Hematopoietic multipotent progenitor cell treated with erythropoietin and hydrocortisone succinate and interleukin-3 and kit ligand, for 6 days (in vitro differentiated cells): Measurements from ENCODE around the gene WDFY1.
"Not testable (repeated sequence)": the region's sequence is repeated elsewhere in the genome, so short reads cannot be mapped to it uniquely, and the experiment has no call there.

Source experiments
- DNase-seq: peaks from one replicate; pipeline ENCODE4 v3.0.0-alpha.2; 2015

WDFY1 gene

DNA sequence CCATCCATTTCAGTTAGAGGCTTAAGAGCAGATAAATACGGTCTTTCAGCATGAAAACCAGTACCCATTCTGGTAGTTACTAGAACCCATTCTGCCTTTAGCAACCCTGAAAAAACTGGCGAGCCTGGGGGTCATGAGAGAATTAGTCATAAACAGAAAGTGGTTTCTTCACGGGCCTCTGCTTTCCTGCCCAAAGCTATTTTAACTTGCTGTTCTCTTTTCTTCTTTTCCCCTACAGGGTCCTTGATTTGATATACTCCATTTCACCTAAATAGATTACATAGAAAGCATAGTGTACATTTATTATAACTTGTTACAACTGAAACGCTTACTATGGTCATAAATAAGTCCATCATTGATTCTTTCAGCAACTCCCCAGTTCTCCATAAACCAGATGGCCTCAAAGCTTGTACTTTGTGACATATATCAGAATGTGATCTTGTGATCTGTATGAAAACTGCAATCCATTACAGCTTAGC is 48.3 kb downstream of the WDFY1 start:
- peak; percentile 17 for DNase-seq

DNA sequence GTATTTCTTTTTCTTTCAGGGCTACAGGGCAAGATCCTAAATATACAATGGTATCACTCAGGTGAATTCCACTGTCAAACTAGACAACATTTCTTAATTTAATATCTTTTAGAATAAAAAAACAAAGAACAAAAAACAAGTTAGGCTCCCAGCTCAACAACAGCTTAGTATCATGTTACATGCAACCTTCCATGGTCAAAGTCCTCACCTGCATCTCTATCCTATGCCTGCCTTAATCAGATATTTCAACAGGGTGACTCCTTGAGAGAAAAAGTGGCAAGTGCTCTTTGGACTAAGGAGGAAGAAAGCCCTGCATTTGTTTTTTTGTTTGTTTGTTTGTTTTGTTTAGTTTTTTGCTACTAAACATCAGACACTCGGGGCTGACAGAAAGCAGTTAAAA is 50.2 kb downstream of the WDFY1 start:
- DNase-seq, result no peak

DNA sequence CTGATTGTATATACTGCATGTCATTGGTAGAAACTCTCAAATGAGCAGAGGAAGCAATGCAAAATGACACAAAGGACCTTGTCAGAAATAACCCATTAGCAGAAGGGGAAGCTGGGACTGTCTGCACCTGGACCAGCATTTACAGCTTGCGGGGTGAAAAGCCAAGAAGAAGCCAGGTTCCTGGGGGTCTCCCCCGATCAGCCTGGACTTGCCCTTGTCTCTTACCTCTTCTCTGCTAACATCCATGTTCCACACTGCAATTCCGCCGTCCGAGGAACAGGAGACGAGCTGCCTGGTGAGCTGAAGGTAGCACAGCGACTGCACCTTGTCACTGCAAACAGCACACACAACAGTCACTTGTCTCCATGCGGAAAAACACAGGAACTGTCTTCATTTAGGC is 51.1 kb downstream of the WDFY1 start:
- no peak for DNase-seq

DNA sequence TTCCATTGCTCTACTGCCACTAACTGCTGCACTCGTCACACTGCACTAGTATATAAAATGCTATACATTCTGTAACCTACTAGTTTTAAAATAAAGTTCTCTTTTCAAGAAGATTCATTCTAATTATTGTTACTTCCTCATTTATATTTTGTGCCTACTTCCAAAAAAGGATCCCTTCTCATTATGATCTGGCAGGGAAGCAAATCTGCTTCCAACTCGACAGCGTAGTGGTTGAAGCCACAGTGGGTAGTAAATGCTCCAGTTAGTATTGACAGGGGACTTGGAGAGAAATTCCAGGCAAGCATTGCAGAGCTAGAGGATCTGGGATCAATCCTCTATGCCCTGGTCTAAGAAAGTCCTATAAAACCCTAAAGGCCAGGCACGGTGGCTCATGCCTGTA is 54.4 kb downstream of the WDFY1 start:
- no peak for DNase-seq

DNA sequence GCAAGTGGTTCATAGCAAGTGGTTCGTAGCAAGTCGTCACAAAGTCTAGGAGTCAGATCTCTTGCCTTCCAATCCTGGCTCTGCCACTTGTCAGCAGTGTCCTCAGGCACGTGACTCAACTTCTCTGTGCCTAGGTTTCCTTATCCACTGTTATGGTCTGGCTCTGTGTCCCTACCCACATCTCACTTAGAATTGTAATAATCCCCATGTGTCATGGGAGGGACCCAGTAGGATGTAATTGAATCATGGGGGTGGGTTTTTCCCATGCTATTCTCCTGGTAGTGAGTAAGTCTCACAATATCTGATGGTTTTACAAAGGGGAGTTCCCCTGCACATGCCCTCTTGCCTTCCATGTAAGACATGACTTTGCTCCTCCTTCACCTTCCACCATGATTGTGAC is 55.9 kb downstream of the WDFY1 start:
- DNase-seq, result no peak

DNA sequence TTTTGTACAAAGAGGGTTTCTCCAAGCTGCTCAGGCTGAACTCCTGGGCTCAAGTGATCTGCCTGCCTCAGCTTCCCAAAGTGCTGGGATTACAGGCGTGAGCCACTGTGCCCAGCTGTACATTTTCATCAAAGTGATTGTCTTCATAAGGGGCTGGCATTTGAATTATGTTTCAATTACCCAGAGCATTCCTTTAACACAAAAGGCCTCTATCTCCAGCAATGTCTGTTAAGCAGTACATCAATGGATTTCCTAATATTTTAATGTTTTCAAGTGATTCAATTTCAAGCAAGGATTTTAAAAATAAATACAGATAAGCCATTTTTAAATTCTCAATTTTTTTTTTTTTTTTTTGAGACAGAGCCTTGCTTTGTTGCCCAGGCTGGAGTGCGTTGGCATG is 56.9 kb downstream of the WDFY1 start:
- DNase-seq, result no peak

DNA sequence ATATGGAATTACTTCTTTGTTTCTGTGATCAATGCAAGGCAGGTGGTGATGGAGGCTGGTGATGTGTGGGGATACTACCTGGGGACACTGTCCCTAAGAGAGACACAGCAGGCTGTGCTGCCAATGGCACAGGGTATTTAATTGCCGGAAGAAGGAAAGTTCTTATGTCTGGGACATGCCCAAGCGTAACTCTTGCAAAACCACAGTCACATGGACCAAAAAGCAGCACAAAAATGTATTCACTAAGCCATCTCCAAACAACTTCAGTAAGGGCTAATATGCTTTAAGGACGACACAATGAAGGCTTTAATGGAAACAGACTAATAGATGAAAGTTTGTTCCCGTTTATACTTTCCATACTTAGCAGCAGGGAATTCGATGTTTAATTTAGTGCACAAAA is 58.0 kb downstream of the WDFY1 start:
- DNase-seq, result no peak

DNA sequence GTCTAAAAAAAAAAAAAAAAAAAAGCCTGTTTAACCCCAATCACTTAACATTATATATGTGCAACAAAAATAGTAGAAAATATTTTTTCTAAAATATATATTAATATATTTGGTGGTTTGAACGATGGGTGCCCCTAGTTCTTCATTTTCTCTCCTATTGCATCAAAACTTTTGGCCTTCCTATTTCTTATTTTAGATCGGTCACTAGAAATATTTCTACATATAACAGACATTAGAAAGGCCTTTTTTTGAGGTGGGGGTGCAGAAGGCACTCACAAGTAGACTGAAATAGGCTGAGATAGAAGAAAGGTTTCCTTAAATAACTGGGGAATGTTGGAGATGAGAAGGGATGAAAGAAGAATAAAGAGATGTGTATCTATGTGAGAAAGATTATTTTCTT is 58.4 kb downstream of the WDFY1 start:
- no peak for DNase-seq

DNA sequence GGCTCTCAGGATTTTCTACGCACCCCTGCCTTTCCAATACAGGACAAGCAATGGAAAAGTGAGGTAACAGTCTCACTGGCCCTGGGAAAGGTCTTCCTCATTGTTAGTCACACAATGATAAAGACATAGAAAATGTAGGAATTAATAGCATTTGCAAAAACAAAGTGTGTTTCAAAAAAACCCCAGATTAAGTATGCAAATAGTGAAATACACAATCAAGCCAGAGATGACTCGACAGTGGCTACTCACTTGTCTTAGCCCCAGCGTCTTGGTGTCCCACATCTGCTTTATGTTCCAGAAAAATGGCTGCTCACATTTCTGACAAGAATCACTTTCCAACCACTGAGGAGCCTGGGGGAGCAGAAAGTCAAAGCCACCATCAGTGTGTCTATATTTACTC is 60.7 kb downstream of the WDFY1 start:
- no peak for DNase-seq

DNA sequence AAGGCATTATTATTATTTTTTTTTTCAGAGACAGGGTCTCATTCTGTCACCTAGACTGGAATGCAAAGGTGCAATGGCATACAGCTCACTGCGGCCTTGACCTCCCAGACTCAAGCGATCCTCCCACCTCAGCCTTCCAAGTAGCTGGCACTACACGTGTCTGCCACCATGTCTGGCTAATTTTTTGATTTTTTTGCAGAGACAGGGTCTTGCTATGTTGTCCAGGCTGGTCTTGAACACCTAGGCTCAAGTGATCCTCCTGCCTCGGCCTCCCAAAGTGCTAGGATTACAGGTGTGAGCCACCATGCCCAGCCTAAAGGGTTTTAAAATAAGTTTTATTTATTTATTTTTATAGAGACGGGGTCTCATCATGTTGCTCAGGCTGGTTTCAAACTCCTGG is 62.4 kb downstream of the WDFY1 start:
- no peak for DNase-seq

DNA sequence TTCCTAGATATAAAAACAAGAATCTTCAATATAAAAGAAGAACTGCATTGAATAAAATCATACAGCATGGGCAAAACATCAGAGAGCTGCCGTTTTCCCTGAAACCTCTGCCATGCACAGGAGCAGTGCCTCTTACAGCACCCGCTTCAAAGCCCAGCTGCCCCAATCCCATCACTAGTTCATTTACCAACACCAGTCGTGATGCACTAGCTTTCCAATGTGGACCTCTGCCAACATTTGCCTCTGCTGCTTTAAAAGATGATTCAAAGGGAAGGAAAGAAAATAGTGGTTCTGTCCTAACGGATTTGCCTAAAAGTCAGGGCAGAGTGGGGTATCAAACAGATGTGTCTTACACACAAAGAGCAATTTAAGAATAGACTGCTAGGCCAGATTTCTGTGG is 64.3 kb downstream of the WDFY1 start:
- no peak for DNase-seq

DNA sequence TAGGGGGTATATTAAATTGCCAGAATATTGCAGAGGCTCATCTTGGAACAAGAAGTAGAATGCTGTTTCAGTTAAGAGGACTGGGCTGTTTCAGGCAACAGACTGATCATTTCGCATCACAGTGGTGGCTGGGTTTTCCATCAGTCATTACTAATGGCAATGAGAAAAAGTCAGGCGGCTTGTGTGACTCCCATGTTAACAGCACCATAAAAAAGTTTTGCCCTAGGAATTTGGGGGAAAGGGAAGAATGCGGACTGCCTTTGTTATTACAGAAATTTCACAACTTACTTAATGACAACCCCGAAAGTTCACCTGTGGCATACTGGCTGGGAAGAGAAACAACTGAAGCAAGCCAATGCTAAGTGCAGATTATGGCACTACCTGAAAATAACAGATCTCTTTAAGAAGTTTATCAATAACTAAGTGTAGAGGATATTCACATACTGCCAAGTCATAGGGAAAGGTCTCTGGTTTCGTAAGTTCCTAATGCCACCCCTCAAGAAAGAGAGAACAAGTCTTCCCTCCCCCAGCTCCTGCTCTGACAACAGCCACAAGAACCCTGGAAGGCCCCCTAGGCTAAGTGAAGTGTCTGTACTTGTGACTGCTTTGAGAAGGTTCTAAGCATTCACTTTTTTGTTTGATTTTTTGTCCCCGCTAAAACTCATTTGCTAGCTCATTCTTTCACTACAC is 67.3 kb downstream of the WDFY1 start:
- no peak for DNase-seq

DNA sequence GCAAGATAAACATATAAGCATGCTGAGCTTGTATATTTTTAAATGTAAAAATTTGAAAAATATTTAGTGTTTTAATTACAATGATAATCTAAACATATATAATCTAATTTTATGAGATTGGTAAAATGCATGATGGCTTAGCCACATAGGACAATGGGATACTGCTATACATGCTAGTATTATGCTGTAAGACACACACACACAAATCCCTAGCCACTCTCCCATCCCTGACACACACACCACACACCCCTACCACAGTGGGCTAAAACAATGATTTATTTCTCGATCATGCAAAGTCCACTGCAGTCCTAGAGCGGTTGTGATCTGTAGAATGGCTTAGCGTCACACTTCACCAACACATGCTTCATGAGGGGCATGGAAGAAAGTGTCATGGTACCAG is 71.5 kb downstream of the WDFY1 start:
- no peak for DNase-seq

DNA sequence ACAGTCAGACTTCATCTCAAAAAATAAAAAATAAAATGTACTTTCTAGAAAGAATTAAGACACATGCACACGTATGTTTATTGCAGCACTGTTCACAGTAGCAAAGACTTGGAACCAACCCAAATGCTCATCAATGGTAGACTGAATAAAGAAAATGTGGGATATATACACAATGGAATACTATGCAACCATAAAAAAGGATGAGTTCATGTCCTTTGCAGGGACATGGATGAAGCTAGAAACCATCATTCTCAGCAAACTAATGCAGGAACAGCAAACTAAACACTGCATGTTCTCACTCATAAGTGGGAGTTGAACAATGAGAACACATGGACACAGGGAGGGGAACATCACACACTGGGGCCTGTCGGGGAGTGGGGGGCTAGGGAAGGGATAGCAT is 72.4 kb downstream of the WDFY1 start:
- DNase-seq, result not testable (repeated sequence)

DNA sequence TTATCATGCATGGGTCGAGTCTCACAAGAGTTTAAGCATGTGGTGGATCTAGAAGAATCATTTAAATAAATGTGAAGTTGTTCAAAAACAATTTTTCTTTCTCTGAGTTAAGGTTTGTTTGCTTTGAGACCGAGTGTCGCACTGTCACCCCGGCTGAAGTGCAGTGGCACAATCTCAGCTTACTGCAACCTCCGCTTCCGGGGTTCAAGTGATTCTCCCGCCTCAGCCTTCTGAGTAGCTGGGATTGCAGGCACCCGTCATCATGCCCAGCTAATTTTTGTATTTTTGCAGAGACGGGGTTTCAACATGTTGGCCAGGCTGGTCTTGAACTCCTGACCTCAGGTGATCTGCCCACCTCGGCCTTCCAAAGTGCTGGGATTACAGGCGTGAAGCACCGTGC is 73.5 kb downstream of the WDFY1 start:
- not testable (repeated sequence) for DNase-seq

DNA sequence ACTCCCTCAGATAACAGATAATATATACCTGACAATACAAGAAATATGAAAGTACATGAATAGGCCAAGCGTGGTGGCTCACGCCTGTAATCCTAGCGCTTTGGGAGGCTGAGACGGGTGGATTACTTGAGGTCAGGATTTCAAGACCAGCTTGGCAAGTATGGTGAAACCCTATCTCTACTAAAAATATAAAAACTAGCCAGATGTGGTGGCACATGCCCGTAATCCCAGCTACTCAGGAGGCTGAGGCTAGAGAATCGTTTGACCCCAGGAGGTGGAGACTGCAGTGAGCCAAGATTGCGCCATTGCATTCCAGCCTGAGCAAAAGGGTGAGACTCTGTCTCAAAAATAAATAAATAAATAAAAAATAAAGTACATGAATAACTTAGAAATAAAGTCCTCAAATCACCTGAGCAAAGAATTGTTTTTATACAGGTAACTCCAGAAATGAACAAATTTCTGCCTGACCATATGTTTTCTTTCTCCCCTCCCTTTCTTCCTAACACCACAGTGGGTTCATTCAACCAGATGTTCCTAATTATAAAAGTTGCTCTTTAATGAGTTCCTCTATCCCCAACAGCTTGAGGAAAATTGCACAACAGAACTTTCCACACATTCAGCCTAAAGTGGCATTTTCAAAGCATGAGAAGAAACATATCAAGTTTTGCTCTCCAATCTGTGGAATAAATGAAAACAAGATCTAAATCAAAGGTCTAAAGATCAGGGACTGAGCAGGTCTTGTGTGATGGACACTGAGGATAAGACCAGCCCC is 74.1 kb downstream of the WDFY1 start:
- peak; percentile 35 for DNase-seq

DNA sequence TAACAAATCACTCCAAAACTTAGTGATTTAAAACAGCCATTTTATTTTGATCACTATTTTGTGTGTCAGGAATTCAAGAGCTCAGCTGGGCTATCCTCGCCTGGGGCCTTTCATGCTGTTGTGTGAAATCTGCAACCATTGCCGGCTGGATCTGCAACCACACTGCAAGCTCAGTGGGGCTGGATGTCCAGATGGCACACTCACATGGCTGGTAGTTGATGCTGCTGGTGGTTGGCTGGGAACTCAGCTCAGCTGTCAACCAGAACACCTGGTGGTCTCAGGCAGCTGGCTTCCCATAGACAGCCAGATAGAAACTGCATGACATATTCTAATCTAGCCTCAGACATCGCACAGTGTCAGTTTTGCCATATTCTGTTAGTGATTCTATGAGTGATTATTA is 77.1 kb downstream of the WDFY1 start:
- no peak for DNase-seq

DNA sequence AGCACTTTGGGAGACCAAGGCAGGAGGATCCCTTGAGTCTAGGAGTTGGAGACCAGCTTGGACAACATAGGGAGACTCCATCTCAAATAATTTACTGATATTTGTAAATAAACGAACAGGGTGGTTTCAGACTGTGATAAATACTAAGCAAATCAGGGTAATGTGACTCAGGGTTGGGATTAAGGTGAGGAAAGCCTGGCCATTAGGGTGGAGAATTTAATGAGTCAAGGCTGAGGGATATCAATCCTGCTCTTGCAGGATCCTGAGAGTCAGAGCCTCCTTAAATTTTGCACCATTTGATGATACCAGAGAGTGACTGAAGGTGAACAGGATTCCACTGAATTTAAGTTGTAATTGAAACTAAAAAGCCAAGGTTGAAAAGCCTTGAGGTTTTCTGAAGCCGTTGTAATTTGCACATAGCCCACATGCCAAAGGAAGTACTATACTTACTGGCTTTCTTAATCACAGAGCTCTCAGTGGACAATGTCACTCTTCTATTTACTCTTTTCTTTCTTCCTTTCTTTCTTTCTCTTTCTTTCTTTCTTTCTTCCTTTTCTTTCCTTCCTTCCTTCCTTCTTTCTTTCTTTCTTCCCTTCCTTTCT is 79.1 kb downstream of the WDFY1 start:
- DNase-seq, result no peak

DNA sequence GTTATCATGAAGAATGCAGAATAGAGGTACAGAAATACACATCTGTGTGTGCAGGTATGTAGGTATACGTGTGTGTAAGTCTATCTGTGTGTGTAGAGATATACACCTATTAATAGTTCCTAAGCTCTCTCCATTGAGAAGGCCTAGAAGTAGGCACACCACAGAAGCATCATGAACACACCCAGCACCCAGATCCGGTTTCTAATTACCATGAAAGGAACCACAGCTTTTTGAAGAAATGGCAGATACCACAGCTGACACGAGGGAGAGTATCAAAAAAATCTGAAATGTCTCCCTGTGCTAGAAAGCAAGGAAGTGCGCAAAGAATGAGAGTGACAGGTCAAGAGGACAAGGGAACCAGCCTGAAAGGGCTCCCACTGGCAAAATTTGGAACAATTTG is 80.0 kb downstream of the WDFY1 start:
- no peak for DNase-seq

DNA sequence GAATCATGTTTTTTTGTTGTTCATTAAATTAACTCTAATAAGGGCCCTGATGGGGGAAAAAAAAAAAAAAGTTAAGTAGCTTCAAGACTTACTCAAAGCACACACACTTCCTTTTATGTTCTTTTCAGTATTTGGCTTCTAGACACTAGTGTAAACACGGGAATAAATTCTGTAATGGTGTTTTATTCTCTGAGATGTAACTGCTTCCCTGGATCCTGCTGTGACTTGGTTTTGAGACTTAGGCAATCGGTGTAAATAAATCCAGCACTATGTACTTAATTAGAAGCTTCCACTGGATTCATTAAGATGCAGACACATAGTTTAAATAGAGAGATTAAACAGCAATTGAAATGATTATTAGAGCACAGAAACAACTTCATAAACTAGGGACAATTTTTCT is 81.6 kb downstream of the WDFY1 start:
- no peak for DNase-seq

DNA sequence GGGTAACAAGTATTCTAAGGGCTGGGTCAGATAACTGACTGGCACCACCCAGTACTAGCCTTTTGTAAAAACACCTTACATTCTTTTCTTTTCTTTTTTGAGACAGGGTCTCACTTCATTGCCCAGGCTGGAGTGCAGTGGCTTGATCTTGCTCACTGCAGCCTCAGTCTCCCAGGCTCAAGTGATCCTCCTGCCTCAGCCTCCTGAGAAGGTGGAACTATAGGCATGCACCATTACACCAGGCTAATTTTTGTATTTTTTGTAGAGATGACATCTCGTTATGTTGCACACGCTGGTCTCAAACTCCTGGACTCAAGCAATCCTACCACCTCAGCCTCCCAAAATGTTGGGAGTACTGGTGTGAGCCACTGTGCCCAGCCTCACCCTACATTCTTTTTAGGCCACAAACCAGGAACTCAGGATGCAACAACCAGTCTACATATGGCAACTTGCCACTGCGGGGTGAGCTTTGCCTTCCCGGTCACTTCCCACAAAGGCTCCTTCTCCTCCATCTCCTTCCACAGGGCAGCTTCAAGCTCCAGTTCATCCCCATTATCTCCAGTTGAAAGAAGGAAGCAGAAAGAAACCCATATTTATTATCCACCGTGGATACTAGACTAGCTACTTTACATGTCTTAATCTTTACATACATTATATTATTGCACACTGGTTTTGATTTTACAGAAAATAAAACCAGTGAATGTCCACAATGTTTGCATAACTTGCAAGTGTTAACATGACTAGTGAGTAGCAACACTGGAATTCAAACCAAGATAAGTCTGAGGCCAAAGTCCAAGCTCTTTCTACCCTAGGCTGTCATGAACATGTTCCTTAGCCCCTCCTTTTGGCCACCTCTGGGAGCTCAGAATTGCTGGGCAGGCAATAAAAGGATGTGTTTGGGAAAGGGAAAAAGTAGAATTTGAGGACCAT is 84.1 kb downstream of the WDFY1 start:
- DNase-seq, result no peak

DNA sequence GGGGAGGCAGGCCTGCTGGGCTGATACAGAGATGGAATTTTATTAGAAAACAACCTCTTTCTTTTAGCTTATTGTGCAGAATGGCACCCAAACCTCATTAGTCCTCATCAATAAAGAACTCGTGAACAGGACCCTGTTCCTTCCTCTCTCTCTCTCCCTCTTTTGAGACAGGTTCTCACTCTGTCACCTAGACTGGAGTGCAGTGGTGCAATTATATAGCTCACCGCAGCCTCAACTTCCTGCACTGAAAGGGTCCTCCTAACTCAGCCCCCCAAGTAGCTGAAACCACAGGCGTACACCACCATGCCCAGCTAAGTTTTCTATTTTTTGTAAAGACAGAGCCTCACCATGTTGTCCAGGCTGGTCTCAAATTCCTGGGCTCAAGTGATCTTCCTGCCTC is 86.1 kb downstream of the WDFY1 start:
- no peak for DNase-seq

DNA sequence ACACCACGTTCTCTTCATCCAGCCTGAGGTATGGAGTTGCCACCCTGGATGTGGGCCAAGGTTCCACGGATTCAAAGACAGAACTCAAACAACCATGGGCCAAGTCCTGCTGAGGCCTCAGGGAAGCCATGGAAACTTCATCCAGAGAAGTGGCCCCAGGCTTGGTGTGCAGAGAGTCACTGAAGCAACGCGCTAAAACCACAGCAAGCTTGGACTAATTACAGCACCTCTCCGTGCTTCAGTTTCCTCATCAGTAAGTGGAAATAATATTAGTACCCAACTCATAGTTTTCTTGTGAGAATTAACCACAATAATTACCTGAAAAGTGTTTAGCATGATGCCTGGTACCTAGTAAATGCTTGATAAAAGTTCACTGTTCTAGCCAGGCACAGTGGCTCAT is 88.6 kb downstream of the WDFY1 start:
- no peak for DNase-seq
